Middle frontal gyrus (tissue), 1 donor: ENCODE measurements around the gene EXOSC9.

Source experiments
- DNase-seq: peaks from one replicate; pipeline ENCODE4 v3.0.0-alpha.2; 2015; ENCODE audit warnings: low spot score; ENCODE audit errors: extremely low spot score

Gene EXOSC9

DNA sequence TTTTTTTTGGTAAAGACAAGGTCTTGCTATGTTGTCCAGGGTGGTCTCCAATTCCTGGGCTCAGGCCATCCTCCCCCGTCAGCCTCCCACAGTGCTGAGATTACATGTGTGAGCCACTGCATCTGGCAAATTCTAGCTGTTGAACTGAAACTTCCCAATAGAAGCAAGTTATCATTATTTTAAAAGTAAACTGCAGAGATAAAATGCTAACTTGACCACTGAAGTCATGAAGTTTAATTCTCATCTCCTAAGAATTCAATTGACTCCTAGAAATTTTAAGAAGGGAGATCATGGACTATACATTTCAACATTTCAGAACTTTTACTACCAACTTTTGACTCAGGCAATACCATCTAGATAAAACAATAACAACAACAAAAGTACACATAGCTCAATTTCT is 11.7 kb upstream of the EXOSC9 start:
- no peak for DNase-seq

- no peak for DNase-seq
These were observed 10.9 kb upstream of the EXOSC9 start for GRCh38 chr4:121789960-121790829.

DNA sequence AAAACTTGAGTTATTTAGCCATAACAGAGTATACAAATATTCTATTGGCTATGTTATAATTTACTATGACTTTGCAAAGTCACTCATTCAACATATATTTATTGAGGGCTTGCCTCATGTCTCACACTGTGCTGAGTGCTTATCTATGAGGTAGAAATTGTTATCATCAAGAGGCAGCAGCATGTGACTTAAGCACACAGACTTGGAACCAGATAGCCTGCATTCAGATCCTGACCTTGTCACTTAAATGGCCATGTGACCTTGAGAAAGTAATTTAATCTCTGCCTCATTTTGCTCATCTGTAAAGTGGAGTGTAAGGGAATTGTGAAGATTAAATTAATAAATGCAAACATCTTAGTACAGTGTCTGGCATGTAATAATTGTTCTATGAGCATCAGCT is 10.1 kb upstream of the EXOSC9 start:
- DNase-seq, result no peak

DNA sequence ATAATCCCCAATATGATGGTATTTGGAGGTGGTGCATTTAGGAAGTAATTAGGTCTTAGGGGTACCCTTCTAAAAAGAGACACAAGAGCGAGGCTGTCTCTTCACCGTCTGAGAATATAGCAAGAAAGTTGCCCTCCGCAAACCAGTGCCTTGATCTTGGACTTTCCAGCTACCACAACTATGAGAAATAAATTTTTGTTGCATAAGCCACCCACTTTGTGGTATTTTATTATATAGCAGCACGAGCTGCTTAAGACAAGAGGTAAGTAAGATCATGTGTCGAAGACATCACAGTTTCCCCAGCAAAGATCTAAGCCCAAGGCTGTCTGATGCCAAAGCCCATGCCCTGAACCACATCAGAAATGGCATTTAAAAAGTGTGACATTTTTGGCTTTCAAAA is 9.6 kb upstream of the EXOSC9 start:
- no peak for DNase-seq

GRCh38 chr4:121792966-121793365 is 8.2 kb upstream of the EXOSC9 start:
- no peak for DNase-seq

GRCh38 chr4:121794505-121795188 is 6.5 kb upstream of the EXOSC9 start:
- DNase-seq, result no peak

GRCh38 chr4:121796283-121796682 is 4.8 kb upstream of the EXOSC9 start:
- no peak for DNase-seq

DNA sequence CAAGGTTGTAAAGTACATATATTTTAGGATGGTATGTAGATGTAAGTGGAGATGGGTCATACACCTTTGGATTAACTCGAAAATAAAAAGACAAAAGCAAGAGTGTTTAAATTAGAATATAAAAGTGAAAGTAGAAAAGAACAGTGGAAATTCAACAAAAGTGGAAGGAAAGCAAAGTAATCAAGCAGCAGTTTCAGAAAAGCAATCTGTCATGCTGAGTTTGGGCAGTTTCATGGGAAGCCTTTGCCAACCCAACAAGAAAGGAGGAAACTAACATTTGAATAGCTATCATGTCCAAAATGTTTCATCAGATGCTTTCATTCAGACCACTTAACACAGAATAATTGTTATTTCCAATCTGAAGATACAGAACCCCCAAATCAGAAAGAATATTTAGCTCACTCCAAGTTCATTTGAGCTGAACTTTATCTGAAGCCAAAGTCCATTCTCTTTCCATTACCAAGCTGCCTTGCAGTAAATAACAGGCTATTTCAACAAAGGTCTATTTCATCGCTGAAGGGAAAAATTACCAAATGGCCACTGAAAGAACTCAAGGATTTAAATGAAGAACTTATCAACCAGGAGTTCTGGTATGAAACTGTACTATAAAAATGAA is 1.8 kb upstream of the EXOSC9 start:
- DNase-seq, result no peak

- DNase-seq, result no peak
These were observed 1.1 kb upstream of the EXOSC9 start for GRCh38 chr4:121799867-121800501.

DNA sequence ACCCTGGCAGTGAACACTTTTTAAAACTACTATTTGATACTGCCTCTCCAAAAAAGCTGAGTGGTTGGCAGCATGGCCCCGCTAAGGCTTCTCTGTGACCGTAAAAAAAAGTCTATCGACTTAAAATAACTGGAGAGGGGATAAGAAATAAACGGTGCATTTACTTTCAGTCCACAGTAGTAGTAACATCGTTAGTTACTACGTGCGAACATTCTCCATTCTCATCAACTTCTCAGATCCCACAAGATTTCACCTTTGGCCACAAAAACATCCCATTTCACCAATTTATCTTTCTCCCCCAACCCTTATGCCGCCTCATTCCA is 524 bp upstream of the EXOSC9 start:
- no peak for DNase-seq

DNA sequence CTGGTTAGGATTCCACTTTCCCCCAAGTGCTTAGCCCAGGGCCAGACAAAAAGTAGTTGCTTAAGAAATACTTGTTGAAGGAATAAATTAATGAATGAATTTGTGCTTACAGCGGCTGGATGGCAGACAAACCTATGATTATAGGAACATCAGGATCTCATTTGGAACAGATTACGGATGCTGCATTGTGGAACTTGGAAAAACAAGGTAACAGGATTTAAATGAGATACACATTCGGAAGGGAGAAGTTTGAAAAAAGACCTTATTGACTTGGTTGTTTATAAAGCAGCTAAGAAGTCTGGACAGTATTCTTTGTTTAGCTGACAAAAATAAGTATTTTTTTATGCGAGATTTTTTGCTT is 572 bp downstream of the EXOSC9 start:
- DNase-seq, result no peak

DNA sequence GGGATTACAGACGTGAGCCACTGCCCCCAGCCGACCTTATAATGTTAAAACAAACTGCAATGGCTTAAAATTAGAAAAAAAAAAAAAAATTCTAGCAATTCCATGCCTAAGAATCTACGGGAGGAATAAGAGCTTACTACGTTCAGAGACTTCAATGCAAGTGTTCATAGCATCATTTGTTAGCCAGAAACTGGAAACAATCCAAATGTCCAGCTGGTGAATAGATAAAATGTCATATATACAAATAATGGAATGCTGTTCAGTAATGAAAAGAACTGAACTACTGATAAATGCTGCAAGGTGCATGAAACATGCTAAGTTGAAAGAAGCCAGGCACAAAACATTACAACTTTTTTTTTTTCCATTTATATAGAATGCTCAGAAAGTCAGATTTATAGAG is 5.3 kb downstream of the EXOSC9 start:
- DNase-seq, result no peak

- DNase-seq, result no peak
These were observed 10.0 kb downstream of the EXOSC9 start for GRCh38 chr4:121811122-121811521.

DNA sequence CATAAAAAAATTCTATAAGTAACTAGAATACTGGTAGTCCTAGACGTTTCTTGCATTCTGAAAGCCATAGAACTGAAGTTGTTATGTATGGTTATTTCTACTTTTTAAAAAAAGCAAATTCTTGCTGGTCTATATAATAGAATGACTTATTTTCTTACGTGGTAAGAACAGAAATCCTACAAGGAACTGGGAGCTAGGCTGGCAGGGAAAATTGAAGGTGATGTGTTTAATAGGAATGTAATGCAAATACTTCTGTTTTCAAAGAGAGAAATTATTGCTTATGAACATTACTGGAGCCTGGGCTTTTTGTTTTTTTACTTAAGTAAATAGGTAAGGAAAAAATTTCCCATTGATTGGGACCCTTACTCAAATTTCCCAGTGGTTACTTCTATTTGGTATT is 13.6 kb downstream of the EXOSC9 start:
- DNase-seq, result no peak

- no peak for DNase-seq
These were observed 15.9 kb downstream of the EXOSC9 start for GRCh38 chr4:121817006-121817405.

- no peak for DNase-seq
These were observed 16.6 kb downstream of the EXOSC9 start for GRCh38 chr4:121817701-121818100.

- DNase-seq, result no peak
These were observed 17.1 kb downstream of the EXOSC9 start for GRCh38 chr4:121818215-121818614.

- DNase-seq, result no peak
These were observed 18.3 kb downstream of the EXOSC9 start for GRCh38 chr4:121819216-121819965.

DNA sequence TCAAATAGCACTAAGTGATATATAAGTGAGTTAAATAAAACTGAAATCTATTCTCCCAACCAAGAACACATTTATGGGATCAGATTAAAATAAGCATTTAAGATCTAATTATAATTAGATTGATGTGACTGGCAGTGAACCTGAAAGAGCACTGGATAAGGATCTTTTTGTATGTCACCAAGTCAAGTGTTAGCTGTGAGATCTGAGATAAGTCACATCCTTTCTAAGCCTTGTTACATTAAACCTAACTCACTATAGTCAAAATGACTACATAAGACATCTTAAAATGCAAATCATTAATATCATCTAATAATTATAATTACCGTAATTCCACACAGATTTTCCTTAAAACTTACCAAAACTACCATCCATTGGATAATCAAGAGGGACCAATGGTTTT is 20.9 kb downstream of the EXOSC9 start:
- DNase-seq, result no peak

DNA sequence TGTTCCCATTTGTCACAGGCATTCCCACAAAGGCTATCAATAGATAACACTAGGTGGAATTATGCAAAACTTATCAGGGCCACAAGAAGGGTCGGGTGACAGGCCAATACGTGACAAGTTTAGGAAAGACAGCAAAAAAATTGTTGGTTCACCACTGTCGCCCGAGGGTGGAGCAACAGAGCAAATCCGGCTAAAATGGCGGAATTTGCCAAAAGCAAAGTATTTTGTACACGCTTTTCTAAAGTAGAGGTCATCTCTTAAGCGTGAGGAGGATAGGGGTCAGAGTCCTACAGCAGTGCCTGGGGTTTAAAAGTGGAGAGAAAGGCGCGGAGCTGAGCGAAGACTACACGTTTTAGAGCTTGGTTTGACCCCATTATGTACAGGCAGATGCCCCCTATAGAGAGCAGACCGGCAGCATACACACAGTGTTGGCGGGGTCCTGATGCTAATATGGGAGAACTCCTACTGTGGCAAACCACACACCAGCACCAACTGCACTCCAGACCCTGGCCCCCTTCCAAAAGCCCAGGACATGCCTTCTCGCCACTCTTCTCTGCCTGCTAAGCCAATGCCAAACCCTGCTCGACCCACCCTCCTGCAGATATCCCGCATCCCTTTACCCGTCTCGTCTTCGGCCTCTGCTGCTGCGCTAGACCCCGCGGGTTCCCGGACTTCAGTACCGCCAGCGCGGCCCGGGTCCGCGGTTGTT is 21.8 kb downstream of the EXOSC9 start:
- DNase-seq, result no peak
